Esophagus (tissue), 2 donors: Measurements from ENCODE around the gene VWA8. TPM values are rescaled to one million over a fixed set of nuclear protein-coding genes. Genes with fewer than 3 reads are reported as not detected.
A peak's percentile ranks its signal among the peaks of the same experiment; 100 is the strongest.

Source experiments
- H3K27ac ChIP-seq, 2 donors: one replicate each; pipeline ENCODE4 v1.5.1; 2013; ENCODE audit warnings: low read depth in 2 of 2, mild to moderate bottlenecking in 2 of 2, inconsistent platforms in 1 of 2, low read length in 1 of 2, moderate library complexity in 1 of 2
- H3K27me3 ChIP-seq, 2 donors: one replicate each; pipeline ENCODE4 v1.6.1; 2013; ENCODE audit warnings: low read length in 2 of 2, control low read depth in 1 of 2, mild to moderate bottlenecking in 1 of 2; ENCODE audit not compliant: insufficient read depth in 2 of 2, control insufficient read depth in 1 of 2
- H3K36me3 ChIP-seq, 2 donors: one replicate each; pipeline ENCODE4 v1.6.1; 2013; ENCODE audit warnings: low read length in 1 of 2; ENCODE audit not compliant: control insufficient read depth in 2 of 2, insufficient read depth in 2 of 2
- H3K4me1 ChIP-seq, 2 donors: one replicate each; pipeline ENCODE4 v1.6.1; 2013; ENCODE audit warnings: low read length in 1 of 2; ENCODE audit not compliant: control insufficient read depth in 2 of 2, insufficient read depth in 2 of 2
- H3K4me3 ChIP-seq, 2 donors: one replicate each; pipeline ENCODE4 v1.5.1; 2013; ENCODE audit warnings: low read length in 2 of 2, mild to moderate bottlenecking in 2 of 2, low read depth in 1 of 2, moderate library complexity in 1 of 2
- H3K9me3 ChIP-seq, 2 donors: one replicate each; pipeline ENCODE4 v1.6.1; 2013; ENCODE audit warnings: mild to moderate bottlenecking in 2 of 2, low read depth in 1 of 2, low read length in 1 of 2, moderate library complexity in 1 of 2; ENCODE audit not compliant: control insufficient read depth in 2 of 2, insufficient read depth in 1 of 2
- WGBS, 2 donors: extraction: QIAGEN DNeasy Blood & Tissue Kit; methylation state at CpG; one replicate each; pipeline ENCODE4 v1.1.7; 2013; 5-methylcytosine and 5-hydroxymethylcytosine counted together
- polyA plus RNA-seq, 2 donors: library from polyadenylated mRNA; stranded (reverse); fragments of 200-250 nt; gene quantifications; one replicate each; pipeline ENCODE4 v1.2.3, GENCODE V29; 2013
- donor health status: healthy with polysubstance abuse.
- donor health status: Bipolar disorder and iron deficiency.

Gene VWA8
- polyA plus RNA-seq, 2 donors: 3.5 to 3.6 TPM

- no peaks in the 10 kb centered on the region for H3K36me3 ChIP-seq
- no peak overlapping the region for H3K4me3 ChIP-seq
- no peaks in the 10 kb centered on the region for H3K27me3 ChIP-seq
- no peak overlapping the region for H3K27ac ChIP-seq
- 96 to 97% methylated on average over 2 of the region's 2 CpGs for WGBS, 2 donors
- H3K4me1 ChIP-seq: no peaks in the 10 kb centered on the region
- H3K9me3 ChIP-seq: no peaks in the 10 kb centered on the region
These were observed 10.0 kb upstream of the VWA8 start for GRCh38 chr13:41970918-41971317.

GRCh38 chr13:41970022-41970421 is 9.1 kb upstream of the VWA8 start:
- no peaks in the 10 kb centered on the region for H3K27me3 ChIP-seq
- H3K4me3 ChIP-seq: no peak overlapping the region
- H3K27ac ChIP-seq: no peak overlapping the region
- H3K9me3 ChIP-seq: no peaks in the 10 kb centered on the region
- no peaks in the 10 kb centered on the region for H3K4me1 ChIP-seq
- no peaks in the 10 kb centered on the region for H3K36me3 ChIP-seq

DNA sequence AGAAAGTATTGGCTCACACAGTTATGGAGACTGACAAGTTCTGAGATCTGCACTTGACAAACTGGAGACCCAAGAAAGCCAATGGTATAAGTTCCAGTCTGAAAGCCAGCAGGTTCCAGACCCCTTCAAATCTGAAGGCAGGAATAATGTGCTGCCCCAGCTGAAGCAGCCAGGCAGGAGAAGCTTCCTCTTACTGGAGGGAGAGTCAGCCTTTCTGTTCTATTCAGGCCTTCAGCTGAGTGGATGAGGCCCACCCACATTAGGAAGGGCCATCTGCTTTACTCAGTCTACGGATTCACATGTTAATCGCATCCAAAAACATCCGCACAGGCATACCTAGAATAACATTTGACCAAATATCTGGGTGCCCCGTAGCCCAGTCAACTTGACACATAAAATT is 8.2 kb upstream of the VWA8 start:
- Histone ChIP-seq H3K4me1 (no peaks in the 10 kb centered on the region), H3K27ac (no peak overlapping the region), H3K4me3 (no peak overlapping the region), H3K36me3 (no peaks in the 10 kb centered on the region), H3K9me3 (no peaks in the 10 kb centered on the region), H3K27me3 (no peaks in the 10 kb centered on the region)
- 93 to 98% methylated on average over 4 of the region's 4 CpGs for WGBS, 2 donors

GRCh38 chr13:41966671-41967070 is 5.8 kb upstream of the VWA8 start:
- no peaks in the 10 kb centered on the region for H3K27me3 ChIP-seq

GRCh38 chr13:41962994-41963393 is 2.1 kb upstream of the VWA8 start:
- 40 to 70% methylated on average over 1 of the region's 1 CpG for WGBS, 2 donors
- H3K36me3 ChIP-seq: no peaks in the 10 kb centered on the region
- H3K27me3 ChIP-seq: no peaks in the 10 kb centered on the region
- H3K9me3 ChIP-seq: no peaks in the 10 kb centered on the region
- H3K4me3 ChIP-seq: no peak overlapping the region
- H3K4me1 ChIP-seq: peaks cover 0 to 2% of the 10 kb centered on the region in 2 donors
- H3K27ac ChIP-seq: peak overlapping the region; percentile 16 to 47

More at GRCh38 chr13:41966671-41967070, 5.8 kb upstream of the VWA8 start:
- Histone ChIP-seq H3K9me3 (no peaks in the 10 kb centered on the region), H3K4me3 (no peak overlapping the region), H3K4me1 (peaks cover 0 to 2% of the 10 kb centered on the region in 2 donors), H3K27ac (no peak overlapping the region), H3K36me3 (no peaks in the 10 kb centered on the region)
- 85 to 88% methylated on average over 1 of the region's 1 CpG for WGBS, 2 donors

DNA sequence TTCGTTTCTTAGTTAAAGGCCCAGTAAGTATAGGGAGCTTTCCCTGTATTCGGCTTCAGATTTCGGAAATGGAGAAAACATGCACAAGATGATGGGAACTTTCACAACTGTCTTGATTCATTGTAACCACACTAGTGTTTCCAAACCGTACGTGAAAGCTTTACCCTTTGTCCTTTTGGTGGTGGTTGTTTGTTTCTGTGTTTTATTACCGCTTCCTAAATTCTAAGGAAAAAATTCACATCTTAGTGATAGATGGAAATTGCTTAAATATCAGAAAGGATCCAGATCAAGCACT is 504 bp upstream of the VWA8 start:
- Histone ChIP-seq H3K27me3 (no peaks in the 10 kb centered on the region), H3K27ac (peak overlapping the region; percentile 84 to 92), H3K9me3 (no peaks in the 10 kb centered on the region), H3K4me1 (peaks cover 0 to 2% of the 10 kb centered on the region in 2 donors), H3K36me3 (no peaks in the 10 kb centered on the region), H3K4me3 (peak overlapping the region; percentile 80 to 95)
- WGBS, 2 donors: 24% methylated on average over 6 of the region's 6 CpGs

GRCh38 chr13:41960211-41960636 is 685 bp downstream of the VWA8 start:
- no peaks in the 10 kb centered on the region for H3K36me3 ChIP-seq
- no peaks in the 10 kb centered on the region for H3K9me3 ChIP-seq
- peak overlapping the region; percentile 80 to 95 for H3K4me3 ChIP-seq
- peak overlapping the region; percentile 84 to 92 for H3K27ac ChIP-seq
- WGBS, 2 donors: 10% methylated on average over 9 of the region's 9 CpGs
- H3K4me1 ChIP-seq: peaks cover 0 to 2% of the 10 kb centered on the region in 2 donors
- no peaks in the 10 kb centered on the region for H3K27me3 ChIP-seq

GRCh38 chr13:41956272-41956671 is 4.6 kb downstream of the VWA8 start:
- H3K27me3 ChIP-seq: no peaks in the 10 kb centered on the region
- H3K4me1 ChIP-seq: no peaks in the 10 kb centered on the region
- no peaks in the 10 kb centered on the region for H3K9me3 ChIP-seq
- H3K4me3 ChIP-seq: no peak overlapping the region
- no peaks in the 10 kb centered on the region for H3K36me3 ChIP-seq
- H3K27ac ChIP-seq: no peak overlapping the region

- H3K4me3 ChIP-seq: no peak overlapping the region
- no peak overlapping the region for H3K27ac ChIP-seq
- H3K27me3 ChIP-seq: no peaks in the 10 kb centered on the region
- no peaks in the 10 kb centered on the region for H3K36me3 ChIP-seq
- no peaks in the 10 kb centered on the region for H3K4me1 ChIP-seq
- 88 to 91% methylated on average over 5 of the region's 5 CpGs for WGBS, 2 donors
- H3K9me3 ChIP-seq: no peaks in the 10 kb centered on the region
These were observed 5.3 kb downstream of the VWA8 start for GRCh38 chr13:41955605-41956004.

- Histone ChIP-seq H3K4me3 (no peak overlapping the region), H3K36me3 (no peaks in the 10 kb centered on the region), H3K4me1 (no peaks in the 10 kb centered on the region), H3K9me3 (no peaks in the 10 kb centered on the region), H3K27ac (no peak overlapping the region), H3K27me3 (no peaks in the 10 kb centered on the region)
- 97 to 100% methylated on average over 1 of the region's 1 CpG for WGBS, 2 donors
These were observed 6.7 kb downstream of the VWA8 start for GRCh38 chr13:41954226-41954625.
